Sigmoid colon (tissue), 7 donors: ENCODE data around the gene SDK1. TPM values are rescaled to one million over a fixed set of nuclear protein-coding genes. Genes with fewer than 3 reads are reported as not detected.

Experiments
- DNase-seq: peaks from one replicate; pipeline ENCODE4 v3.0.0-alpha.2; 2019
- H3K27ac ChIP-seq, 4 donors: fragments of 200-600 bp; sonication (generic); one replicate each; pipeline ENCODE4 v1.5.1; 2016 to 2019; ENCODE audit warnings: mild to moderate bottlenecking in 1 of 4
- H3K27me3 ChIP-seq, 3 donors: fragments of 200-600 bp; sonication (generic); one replicate each; pipeline ENCODE4 v1.5.1; 2019; ENCODE audit warnings: mild to moderate bottlenecking in 1 of 3
- H3K36me3 ChIP-seq, 4 donors: fragments of 200-600 bp; sonication (generic); one replicate each; pipeline ENCODE4 v1.5.1; 2016 to 2019
- H3K4me1 ChIP-seq, 4 donors: fragments of 200-600 bp; sonication (generic); one replicate each; pipeline ENCODE4 v1.5.1; 2017 to 2019
- H3K4me3 ChIP-seq, 4 donors: fragments of 200-600 bp; sonication (generic); one replicate each; pipeline ENCODE4 v1.5.1; 2017 to 2019; ENCODE audit warnings: mild to moderate bottlenecking in 2 of 4, moderate library complexity in 1 of 4
- H3K9me3 ChIP-seq, 4 donors: fragments of 200-600 bp in 3 of 4; sonication (generic) in 3 of 4; one replicate each; pipeline versions ENCODE4 v1.5.1 to v1.6.1; 2013 to 2019
- EP300 ChIP-seq, 4 donors: sonication (generic); formaldehyde crosslinking; IDR thresholded peaks; one replicate each; pipeline ENCODE4 v1.6.1; 2017; ENCODE audit warnings: antibody characterized with exemption in 4 of 4
- POLR2A ChIP-seq, 2 donors: fragments of 450-650 bp; IDR thresholded peaks; one replicate each; pipeline ENCODE4 v1.6.1; 2016; ENCODE audit warnings: antibody characterized with exemption in 2 of 2, mild to moderate bottlenecking in 2 of 2, moderate library complexity in 2 of 2
- POLR2AphosphoS5 ChIP-seq, 4 donors: sonication (generic); formaldehyde crosslinking; IDR thresholded peaks; one replicate each; pipeline ENCODE4 v1.6.1; 2017; ENCODE audit warnings: antibody characterized with exemption in 4 of 4
- WGBS, 2 donors: extraction: QIAGEN DNeasy Blood & Tissue Kit; methylation state at CpG; one replicate each; pipeline ENCODE4 v1.1.7; 2013; 5-methylcytosine and 5-hydroxymethylcytosine counted together
- intact Hi-C: fragments of 100-400 bp; cut with DNase I; formaldehyde crosslinking; loops from one replicate; pipeline ENCODE4 v1.15.1; 2023
- polyA plus RNA-seq, 3 donors: library from polyadenylated mRNA; stranded (reverse); fragments of 200-250 nt; gene quantifications; one replicate each; pipeline ENCODE4 v1.2.3, GENCODE V29; 2013
- total RNA-seq, 4 donors: library from RNA; depleted of rRNA; stranded (reverse); fragments of >200 nt; gene quantifications; one replicate each; pipeline ENCODE4 v1.1.0, GENCODE V29; 2016
- TF ChIP-seq, protein P1 (sequence below), 4 experiments: fragments of 450-650 bp in 3 of 4; fragments of 200-600 bp in 1 of 4; IDR thresholded peaks; one replicate each; pipeline ENCODE4 v1.5.1; 2016 to 2019; ENCODE audit warnings: antibody characterized with exemption in 4 of 4, mild to moderate bottlenecking in 3 of 4, moderate library complexity in 2 of 4
- donor health status: healthy with polysubstance abuse.
- donor health status: Bipolar disorder and iron deficiency.
- donor health status: healthy.

SDK1 gene
- total and polyA plus RNA-seq, 7 donors: under 0.01 to 23.0 (median 10.0) TPM; not detected in 1

DNA sequence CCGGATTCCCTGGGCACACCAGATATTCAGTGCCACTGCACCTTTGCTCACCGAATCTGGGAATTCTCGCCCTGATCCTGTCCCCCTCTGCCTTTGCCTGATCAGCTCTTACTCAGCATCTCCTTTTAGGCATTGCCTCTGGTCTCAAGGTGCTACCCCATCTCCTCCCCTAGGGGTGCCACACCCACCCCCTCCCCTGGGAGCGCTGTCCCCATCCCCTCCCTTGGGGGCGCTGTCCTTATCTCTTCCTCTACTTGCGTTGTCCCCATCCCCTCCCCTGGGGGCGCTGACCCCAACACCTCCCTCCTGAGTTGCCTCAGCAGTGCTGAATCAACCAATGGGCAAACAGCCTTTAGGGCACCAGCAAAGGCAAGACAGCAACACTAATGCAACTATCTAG is 694.1 kb downstream of the SDK1 start:
- H3K4me1 ChIP-seq: no peaks in the 10 kb centered on the region
- intact Hi-C loops: no loop called here
- no peak for DNase-seq
- H3K9me3 ChIP-seq: no peaks in the 10 kb centered on the region
- 69 to 72% methylated on average over 7 of the region's 7 CpGs for WGBS, 2 donors
- H3K27ac ChIP-seq: no peak overlapping the region
- no peaks in the 10 kb centered on the region for H3K27me3 ChIP-seq
- peaks cover 0 to 5% (median 0%) of the 10 kb centered on the region in 4 donors for H3K36me3 ChIP-seq
- no peak overlapping the region for H3K4me3 ChIP-seq
- TF ChIP-seq POLR2AphosphoS5 (IDR thresholded peaks at IDR 0.05): no peak

- Histone ChIP-seq H3K36me3 (no peaks in the 10 kb centered on the region), H3K4me3 (no peak overlapping the region), H3K27me3 (no peaks in the 10 kb centered on the region), H3K27ac (no peak overlapping the region), H3K4me1 (no peaks in the 10 kb centered on the region), H3K9me3 (no peaks in the 10 kb centered on the region)
- TF ChIP-seq EP300 (IDR thresholded peaks at IDR 0.05): no peak
- TF ChIP-seq, protein P1, sequence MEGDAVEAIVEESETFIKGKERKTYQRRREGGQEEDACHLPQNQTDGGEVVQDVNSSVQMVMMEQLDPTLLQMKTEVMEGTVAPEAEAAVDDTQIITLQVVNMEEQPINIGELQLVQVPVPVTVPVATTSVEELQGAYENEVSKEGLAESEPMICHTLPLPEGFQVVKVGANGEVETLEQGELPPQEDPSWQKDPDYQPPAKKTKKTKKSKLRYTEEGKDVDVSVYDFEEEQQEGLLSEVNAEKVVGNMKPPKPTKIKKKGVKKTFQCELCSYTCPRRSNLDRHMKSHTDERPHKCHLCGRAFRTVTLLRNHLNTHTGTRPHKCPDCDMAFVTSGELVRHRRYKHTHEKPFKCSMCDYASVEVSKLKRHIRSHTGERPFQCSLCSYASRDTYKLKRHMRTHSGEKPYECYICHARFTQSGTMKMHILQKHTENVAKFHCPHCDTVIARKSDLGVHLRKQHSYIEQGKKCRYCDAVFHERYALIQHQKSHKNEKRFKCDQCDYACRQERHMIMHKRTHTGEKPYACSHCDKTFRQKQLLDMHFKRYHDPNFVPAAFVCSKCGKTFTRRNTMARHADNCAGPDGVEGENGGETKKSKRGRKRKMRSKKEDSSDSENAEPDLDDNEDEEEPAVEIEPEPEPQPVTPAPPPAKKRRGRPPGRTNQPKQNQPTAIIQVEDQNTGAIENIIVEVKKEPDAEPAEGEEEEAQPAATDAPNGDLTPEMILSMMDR (IDR thresholded peaks at IDR 0.05): no peak
- TF ChIP-seq POLR2AphosphoS5 (IDR thresholded peaks at IDR 0.05): no peak
- no peak for TF ChIP-seq POLR2A (IDR thresholded peaks at IDR 0.05)
- 79 to 82% methylated on average over 11 of the region's 11 CpGs for WGBS, 2 donors
- intact Hi-C loops: no loop called here
- no peak for DNase-seq
Measured at GRCh38 chr7:3998060-3998459, 697.0 kb downstream of the SDK1 start.

DNA sequence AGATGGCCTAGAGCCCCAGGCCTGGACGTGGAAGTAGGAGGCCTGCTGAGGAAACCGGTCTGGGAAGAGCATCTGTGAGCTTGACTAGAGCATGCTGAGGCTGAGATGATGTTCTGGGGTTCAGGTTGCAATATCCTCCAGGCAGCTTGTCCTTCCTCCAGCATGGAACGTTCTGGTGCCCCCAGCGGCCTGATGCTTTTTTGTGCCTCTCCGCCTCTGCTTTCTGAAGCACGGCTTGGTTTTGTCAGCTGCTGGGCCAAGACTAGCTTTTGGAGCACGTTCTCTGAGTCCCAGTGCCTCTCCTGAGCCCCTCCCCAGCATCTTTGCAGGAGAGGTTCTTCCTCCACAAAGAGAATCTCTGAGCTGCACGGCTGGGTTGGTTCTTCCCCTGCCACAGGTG is 699.1 kb downstream of the SDK1 start:
- H3K4me3 ChIP-seq: no peak overlapping the region
- no peak for TF ChIP-seq POLR2A (IDR thresholded peaks at IDR 0.05)
- TF ChIP-seq POLR2AphosphoS5 (IDR thresholded peaks at IDR 0.05): no peak
- TF ChIP-seq, protein P1 (IDR thresholded peaks at IDR 0.05): no peak

GRCh38 chr7:4000934-4001333 is 699.9 kb downstream of the SDK1 start:
- DNase-seq: no peak

More for the DNA sequence above, 699.1 kb downstream of the SDK1 start:
- no peak for DNase-seq
- Histone ChIP-seq H3K4me1 (no peaks in the 10 kb centered on the region), H3K9me3 (no peaks in the 10 kb centered on the region), H3K36me3 (no peaks in the 10 kb centered on the region), H3K27me3 (no peaks in the 10 kb centered on the region), H3K27ac (no peak overlapping the region)
- 72 to 74% methylated on average over 8 of the region's 8 CpGs for whole genome bisulfite sequencing, 2 donors
- intact Hi-C loops: no loop called here

GRCh38 chr7:4001742-4002141 is 700.7 kb downstream of the SDK1 start:
- no peak for DNase-seq
- H3K27ac ChIP-seq: no peak overlapping the region
- 73 to 80% methylated on average over 4 of the region's 4 CpGs for WGBS, 2 donors
- no peaks in the 10 kb centered on the region for H3K9me3 ChIP-seq
- H3K27me3 ChIP-seq: no peaks in the 10 kb centered on the region
- intact Hi-C loops: no loop called here
- no peak overlapping the region for H3K4me3 ChIP-seq
- TF ChIP-seq EP300 (IDR thresholded peaks at IDR 0.05): no peak
- TF ChIP-seq, protein P1 (IDR thresholded peaks at IDR 0.05): no peak
- H3K4me1 ChIP-seq: no peaks in the 10 kb centered on the region
- H3K36me3 ChIP-seq: no peaks in the 10 kb centered on the region

More at GRCh38 chr7:4000934-4001333, 699.9 kb downstream of the SDK1 start:
- intact Hi-C loops: no loop called here
- Histone ChIP-seq H3K36me3 (no peaks in the 10 kb centered on the region), H3K4me3 (no peak overlapping the region), H3K4me1 (no peaks in the 10 kb centered on the region), H3K9me3 (no peaks in the 10 kb centered on the region), H3K27me3 (no peaks in the 10 kb centered on the region), H3K27ac (no peak overlapping the region)
- 75 to 82% methylated on average over 8 of the region's 8 CpGs for WGBS, 2 donors
- no peak for TF ChIP-seq POLR2A (IDR thresholded peaks at IDR 0.05)
- TF ChIP-seq, protein P1 (IDR thresholded peaks at IDR 0.05): no peak
- TF ChIP-seq POLR2AphosphoS5 (IDR thresholded peaks at IDR 0.05): no peak
- no peak for TF ChIP-seq EP300 (IDR thresholded peaks at IDR 0.05)
